Testis (tissue), 2 donors: Measurements from ENCODE around the gene CEP85L.

Experiments used
- POLR2A ChIP-seq: fragments of 450-650 bp; IDR thresholded peaks from one replicate; pipeline ENCODE4 v1.6.1; 2017; ENCODE audit warnings: antibody characterized with exemption, mild to moderate bottlenecking, moderate library complexity
- TF ChIP-seq, protein P1 (sequence below), 3 experiments: fragments of 450-650 bp in 2 of 3; fragments of 200-600 bp in 1 of 3; sonication (generic) in 1 of 3; IDR thresholded peaks; one replicate each; pipeline ENCODE4 v1.5.1; 2016 to 2019; ENCODE audit warnings: antibody characterized with exemption in 3 of 3, mild to moderate bottlenecking in 2 of 3, moderate library complexity in 1 of 3

GRCh38 chr6:118675225-118675624 is 23.8 kb upstream of the CEP85L start:
- TF ChIP-seq, protein P1, sequence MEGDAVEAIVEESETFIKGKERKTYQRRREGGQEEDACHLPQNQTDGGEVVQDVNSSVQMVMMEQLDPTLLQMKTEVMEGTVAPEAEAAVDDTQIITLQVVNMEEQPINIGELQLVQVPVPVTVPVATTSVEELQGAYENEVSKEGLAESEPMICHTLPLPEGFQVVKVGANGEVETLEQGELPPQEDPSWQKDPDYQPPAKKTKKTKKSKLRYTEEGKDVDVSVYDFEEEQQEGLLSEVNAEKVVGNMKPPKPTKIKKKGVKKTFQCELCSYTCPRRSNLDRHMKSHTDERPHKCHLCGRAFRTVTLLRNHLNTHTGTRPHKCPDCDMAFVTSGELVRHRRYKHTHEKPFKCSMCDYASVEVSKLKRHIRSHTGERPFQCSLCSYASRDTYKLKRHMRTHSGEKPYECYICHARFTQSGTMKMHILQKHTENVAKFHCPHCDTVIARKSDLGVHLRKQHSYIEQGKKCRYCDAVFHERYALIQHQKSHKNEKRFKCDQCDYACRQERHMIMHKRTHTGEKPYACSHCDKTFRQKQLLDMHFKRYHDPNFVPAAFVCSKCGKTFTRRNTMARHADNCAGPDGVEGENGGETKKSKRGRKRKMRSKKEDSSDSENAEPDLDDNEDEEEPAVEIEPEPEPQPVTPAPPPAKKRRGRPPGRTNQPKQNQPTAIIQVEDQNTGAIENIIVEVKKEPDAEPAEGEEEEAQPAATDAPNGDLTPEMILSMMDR (IDR thresholded peaks at IDR 0.05): no peak
- TF ChIP-seq POLR2A: no peak
